Immature natural killer cell (primary cell): ENCODE measurements around the gene EFCAB10. TPM values are rescaled to one million over a fixed set of nuclear protein-coding genes. Genes with fewer than 3 reads are reported as not detected.

ENCODE experiments used
- DNase-seq, 3 donors: peaks; one replicate each; pipeline ENCODE4 v3.0.0; 2022; ENCODE audit warnings: mixed read lengths in 1 of 3
- H3K27ac Mint-ChIP-seq, 6 donors: one replicate each; pipeline ENCODE4 v1.8.0; 2020; ENCODE audit warnings: mixed read lengths in 6 of 6, mild to moderate bottlenecking in 5 of 6, inconsistent platforms in 4 of 6, moderate library complexity in 3 of 6
- H3K27me3 Mint-ChIP-seq, 3 donors: one replicate each; pipeline ENCODE4 v1.8.0; 2020 to 2021; ENCODE audit warnings: low read depth in 3 of 3, mild to moderate bottlenecking in 3 of 3, mixed read lengths in 3 of 3, moderate library complexity in 3 of 3, inconsistent platforms in 1 of 3
- H3K36me3 Mint-ChIP-seq, 3 donors: one replicate each; pipeline ENCODE4 v1.8.0; 2020; ENCODE audit warnings: mixed read lengths in 3 of 3, inconsistent platforms in 2 of 3, mild to moderate bottlenecking in 2 of 3
- H3K4me1 Mint-ChIP-seq, 2 donors: one replicate each; pipeline ENCODE4 v1.8.0; 2020; ENCODE audit warnings: inconsistent platforms in 2 of 2, mild to moderate bottlenecking in 2 of 2, mixed read lengths in 2 of 2, moderate library complexity in 1 of 2
- H3K4me3 Mint-ChIP-seq, 5 donors: one replicate each; pipeline ENCODE4 v1.8.0; 2020; ENCODE audit warnings: mild to moderate bottlenecking in 5 of 5, mixed read lengths in 5 of 5, inconsistent platforms in 3 of 5, moderate library complexity in 3 of 5
- H3K9me3 Mint-ChIP-seq, 6 donors: one replicate each; pipeline ENCODE4 v1.8.0; 2020; ENCODE audit warnings: mild to moderate bottlenecking in 6 of 6, mixed read lengths in 6 of 6, inconsistent platforms in 4 of 6, moderate library complexity in 3 of 6
- polyA plus RNA-seq, 3 donors: library from polyadenylated mRNA; unstranded; fragments of 300-500 nt; fragmentation: Illumina TruSeq; gene quantifications; one replicate each; pipeline ENCODE4 v1.2.3, GENCODE V29; 2021

EFCAB10 gene
- polyA plus RNA-seq, 3 donors from 2014 or later = not detected

GRCh38 chr7:105587909-105588635, 6.8 kb upstream of the EFCAB10 start:
- DNase-seq = no peak
- no peak overlapping the region for H3K27ac Mint-ChIP-seq
- peaks cover 0 to 5% (median 0%) of the 10 kb centered on the region in 3 donors for H3K36me3 Mint-ChIP-seq
- H3K4me3 Mint-ChIP-seq = no peak overlapping the region
- H3K27me3 Mint-ChIP-seq = peaks cover 3 to 6% (median 5%) of the 10 kb centered on the region in 3 donors
- H3K4me1 Mint-ChIP-seq = no peaks in the 10 kb centered on the region
- peaks cover 2 to 10% (median 5%) of the 10 kb centered on the region in 6 donors for H3K9me3 Mint-ChIP-seq

- DNase-seq = no peak
- H3K36me3 Mint-ChIP-seq = peaks cover 0 to 5% (median 4%) of the 10 kb centered on the region in 3 donors
- no peak overlapping the region for H3K27ac Mint-ChIP-seq
- H3K9me3 Mint-ChIP-seq = peaks cover 2 to 10% (median 6%) of the 10 kb centered on the region in 6 donors
- H3K4me3 Mint-ChIP-seq = no peak overlapping the region
- peaks cover 2 to 8% (median 6%) of the 10 kb centered on the region in 3 donors for H3K27me3 Mint-ChIP-seq
- H3K4me1 Mint-ChIP-seq = peaks cover 5 to 15% of the 10 kb centered on the region in 2 donors
Observed at GRCh38 chr7:105585850-105586500, 4.7 kb upstream of the EFCAB10 start.

DNA sequence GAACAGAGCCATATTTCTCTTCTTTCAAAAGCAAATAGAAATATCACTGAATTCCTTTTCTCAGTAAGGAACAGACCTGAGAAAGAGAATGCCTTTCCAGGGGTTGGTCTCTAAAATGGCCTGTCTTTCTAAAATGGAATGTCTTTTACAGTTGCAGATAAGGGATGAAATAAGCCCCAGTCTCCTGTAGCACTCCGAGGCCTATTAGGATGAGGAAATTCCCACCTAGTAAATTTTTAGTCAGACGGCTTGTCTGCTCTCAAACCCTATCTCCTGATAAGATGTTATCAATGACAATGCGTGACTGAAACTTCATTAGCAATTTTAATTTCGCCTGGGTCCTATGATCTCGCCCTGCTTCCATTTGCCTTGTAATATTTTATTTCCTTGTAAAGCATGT, 2.9 kb upstream of the EFCAB10 start:
- Mint-ChIP-seq H3K27ac (no peak overlapping the region), H3K4me1 (peaks cover 5 to 21% of the 10 kb centered on the region in 2 donors), H3K36me3 (peaks cover 0 to 5% (median 4%) of the 10 kb centered on the region in 3 donors), H3K4me3 (no peak overlapping the region), H3K9me3 (peaks cover 2 to 10% (median 6%) of the 10 kb centered on the region in 6 donors), H3K27me3 (peaks cover 2 to 10% (median 6%) of the 10 kb centered on the region in 3 donors)
- no peak for DNase-seq

DNA sequence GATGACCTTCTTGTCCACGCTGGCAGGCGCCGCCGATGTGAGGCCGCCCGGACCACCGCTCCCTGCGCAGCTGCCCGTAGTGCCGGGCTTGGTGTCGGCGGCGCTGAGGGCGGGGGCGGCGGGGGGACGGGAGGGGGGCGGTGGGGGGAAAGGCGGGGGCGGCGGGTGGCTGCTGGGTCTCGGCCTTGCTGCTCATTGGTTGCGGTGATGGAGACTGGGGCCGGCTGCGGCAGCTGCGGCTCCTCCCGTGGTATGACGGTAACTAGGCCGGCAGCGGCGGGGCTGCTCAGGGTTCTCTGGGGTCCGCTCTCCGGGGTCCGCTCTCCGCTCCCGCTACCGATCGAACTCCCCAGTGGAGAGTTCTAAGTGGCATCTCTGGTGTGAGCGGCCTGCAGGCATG, 1.8 kb upstream of the EFCAB10 start:
- peaks cover 2 to 10% (median 6%) of the 10 kb centered on the region in 6 donors for H3K9me3 Mint-ChIP-seq
- H3K4me3 Mint-ChIP-seq = no peak overlapping the region

GRCh38 chr7:105580022-105580740, 1.1 kb downstream of the EFCAB10 start:
- Mint-ChIP-seq H3K4me3 (no peak overlapping the region), H3K27ac (no peak overlapping the region), H3K27me3 (peaks cover 6 to 13% (median 7%) of the 10 kb centered on the region in 3 donors), H3K9me3 (peaks cover 2 to 10% (median 6%) of the 10 kb centered on the region in 6 donors), H3K4me1 (peaks cover 5 to 21% of the 10 kb centered on the region in 2 donors), H3K36me3 (peaks cover 0 to 5% (median 4%) of the 10 kb centered on the region in 3 donors)
- no peak for DNase-seq

More for the DNA sequence above, 1.8 kb upstream of the EFCAB10 start:
- DNase-seq = no peak
- Mint-ChIP-seq H3K27me3 (peaks cover 2 to 10% (median 4%) of the 10 kb centered on the region in 3 donors), H3K4me1 (peaks cover 5 to 21% of the 10 kb centered on the region in 2 donors), H3K36me3 (peaks cover 0 to 5% (median 4%) of the 10 kb centered on the region in 3 donors), H3K27ac (peak overlapping the region in 1 of 6 donors; percentile 14)

- H3K9me3 Mint-ChIP-seq = peaks cover 0 to 3% (median 0%) of the 10 kb centered on the region in 6 donors
- H3K36me3 Mint-ChIP-seq = peaks cover 0 to 4% (median 0%) of the 10 kb centered on the region in 3 donors
- DNase-seq = no peak
- no peak overlapping the region for H3K27ac Mint-ChIP-seq
- peaks cover 5 to 21% of the 10 kb centered on the region in 2 donors for H3K4me1 Mint-ChIP-seq
- H3K27me3 Mint-ChIP-seq = peaks cover 4 to 8% (median 7%) of the 10 kb centered on the region in 3 donors
- no peak overlapping the region for H3K4me3 Mint-ChIP-seq
Observed at GRCh38 chr7:105578496-105578895, 2.8 kb downstream of the EFCAB10 start.

DNA sequence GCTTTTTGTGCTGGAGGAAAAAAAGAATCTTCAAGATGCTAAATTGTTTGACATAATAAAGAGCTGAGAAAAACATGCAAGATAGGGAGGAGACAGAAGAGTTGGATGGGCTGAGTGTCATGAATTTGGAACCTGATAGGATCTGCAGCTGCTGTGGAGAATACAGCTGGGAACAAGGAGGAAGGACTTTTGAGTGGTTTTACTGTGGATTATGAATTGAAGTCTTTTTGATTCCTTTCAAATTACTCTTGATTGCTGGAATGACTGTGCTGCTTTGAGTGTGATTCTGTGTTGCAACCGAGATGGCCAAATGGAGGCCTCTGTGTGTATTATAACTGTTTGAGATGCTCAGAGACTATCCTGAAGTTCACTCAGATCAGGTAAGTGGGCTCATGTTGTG, 4.0 kb downstream of the EFCAB10 start:
- H3K36me3 Mint-ChIP-seq = peaks cover 0 to under 1% (median 0%) of the 10 kb centered on the region in 3 donors
- H3K9me3 Mint-ChIP-seq = no peaks in the 10 kb centered on the region
- peaks cover 5 to 15% of the 10 kb centered on the region in 2 donors for H3K4me1 Mint-ChIP-seq
- no peak overlapping the region for H3K27ac Mint-ChIP-seq
- H3K27me3 Mint-ChIP-seq = peaks cover 2 to 8% (median 7%) of the 10 kb centered on the region in 3 donors
- H3K4me3 Mint-ChIP-seq = no peak overlapping the region
- no peak for DNase-seq

DNA sequence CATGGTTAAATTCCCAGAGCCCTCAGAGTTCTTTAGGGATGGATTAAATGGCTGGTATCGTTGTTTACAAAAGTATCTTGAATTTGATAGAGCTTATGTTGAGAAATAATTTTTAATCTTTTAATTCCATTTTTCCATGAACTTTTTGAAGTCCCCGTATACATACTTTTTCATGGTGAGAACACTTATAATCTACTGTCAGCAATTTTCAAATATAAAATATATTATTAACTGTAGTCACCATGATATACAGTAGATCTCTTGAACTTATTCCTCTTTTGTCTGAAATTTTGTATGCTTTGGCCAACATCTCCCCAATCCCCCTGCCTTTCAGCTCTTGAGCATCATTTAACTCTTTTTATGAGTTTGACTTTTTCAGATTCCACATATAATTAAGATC, 9.4 kb downstream of the EFCAB10 start:
- H3K27ac Mint-ChIP-seq = peak overlapping the region in 1 of 6 donors; percentile 10
- no peak overlapping the region for H3K4me3 Mint-ChIP-seq
- H3K36me3 Mint-ChIP-seq = peaks cover 3 to 13% (median 5%) of the 10 kb centered on the region in 3 donors
- no peaks in the 10 kb centered on the region for H3K27me3 Mint-ChIP-seq
- H3K9me3 Mint-ChIP-seq = no peaks in the 10 kb centered on the region
- no peaks in the 10 kb centered on the region for H3K4me1 Mint-ChIP-seq
- no peak for DNase-seq

DNA sequence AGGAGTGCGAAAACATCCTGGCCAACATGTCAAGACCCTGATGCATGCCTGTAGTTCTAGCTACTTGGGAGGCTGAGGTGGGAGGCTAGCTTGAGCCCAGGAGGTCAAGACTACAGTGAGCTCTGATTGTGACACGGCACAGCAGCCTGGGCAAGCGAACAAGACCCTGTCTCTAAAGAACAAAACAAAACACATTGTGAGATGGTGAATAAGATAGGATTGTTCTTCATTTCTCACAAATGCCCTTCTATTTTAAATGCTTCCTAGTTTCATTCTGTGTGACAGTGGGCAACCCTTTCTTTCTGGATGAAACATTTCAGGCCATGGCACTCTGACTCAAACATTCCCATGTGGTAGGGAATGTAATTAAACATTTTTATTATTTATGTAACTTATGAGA, 13.5 kb downstream of the EFCAB10 start:
- H3K9me3 Mint-ChIP-seq = no peaks in the 10 kb centered on the region
- H3K4me3 Mint-ChIP-seq = no peak overlapping the region
- no peak overlapping the region for H3K27ac Mint-ChIP-seq
- no peaks in the 10 kb centered on the region for H3K4me1 Mint-ChIP-seq
- H3K36me3 Mint-ChIP-seq = peaks cover 12 to 33% (median 17%) of the 10 kb centered on the region in 3 donors
- no peaks in the 10 kb centered on the region for H3K27me3 Mint-ChIP-seq
- DNase-seq = no peak

GRCh38 chr7:105567024-105567423, 14.3 kb downstream of the EFCAB10 start:
- Mint-ChIP-seq H3K9me3 (no peaks in the 10 kb centered on the region), H3K27me3 (no peaks in the 10 kb centered on the region), H3K4me1 (no peaks in the 10 kb centered on the region), H3K27ac (no peak overlapping the region), H3K36me3 (peaks cover 12 to 38% (median 17%) of the 10 kb centered on the region in 3 donors), H3K4me3 (no peak overlapping the region)
- no peak for DNase-seq

DNA sequence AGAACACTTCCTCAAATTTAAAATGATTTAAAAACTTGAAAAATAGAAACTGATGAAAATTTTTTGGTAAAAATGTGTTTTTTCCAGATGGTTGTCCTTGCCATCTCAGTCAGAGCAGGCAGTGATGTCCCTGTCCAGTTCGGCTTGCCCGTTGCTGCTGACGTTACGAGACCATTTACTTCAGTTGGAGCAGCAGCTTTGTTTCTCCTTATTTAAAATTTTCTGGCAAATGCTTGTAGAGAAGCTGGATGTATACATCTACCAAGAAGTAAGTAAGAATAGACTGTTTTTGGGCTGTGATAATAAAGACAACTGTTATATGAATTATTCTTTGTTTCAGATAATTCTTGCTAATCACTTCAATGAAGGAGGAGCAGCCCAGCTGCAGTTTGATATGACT, 16.1 kb downstream of the EFCAB10 start:
- no peak overlapping the region for H3K27ac Mint-ChIP-seq
- no peak for DNase-seq
- no peaks in the 10 kb centered on the region for H3K4me1 Mint-ChIP-seq
- H3K36me3 Mint-ChIP-seq = peaks cover 13 to 42% (median 17%) of the 10 kb centered on the region in 3 donors
- H3K27me3 Mint-ChIP-seq = peaks cover 0 to 2% (median 0%) of the 10 kb centered on the region in 3 donors
- H3K4me3 Mint-ChIP-seq = no peak overlapping the region
- H3K9me3 Mint-ChIP-seq = no peaks in the 10 kb centered on the region

GRCh38 chr7:105559926-105560325, 21.4 kb downstream of the EFCAB10 start:
- no peak for DNase-seq
- Mint-ChIP-seq H3K4me1 (no peaks in the 10 kb centered on the region), H3K27me3 (peaks cover 0 to 2% (median 0%) of the 10 kb centered on the region in 3 donors), H3K36me3 (peaks cover 10 to 35% (median 10%) of the 10 kb centered on the region in 3 donors), H3K9me3 (no peaks in the 10 kb centered on the region), H3K4me3 (no peak overlapping the region), H3K27ac (no peak overlapping the region)

DNA sequence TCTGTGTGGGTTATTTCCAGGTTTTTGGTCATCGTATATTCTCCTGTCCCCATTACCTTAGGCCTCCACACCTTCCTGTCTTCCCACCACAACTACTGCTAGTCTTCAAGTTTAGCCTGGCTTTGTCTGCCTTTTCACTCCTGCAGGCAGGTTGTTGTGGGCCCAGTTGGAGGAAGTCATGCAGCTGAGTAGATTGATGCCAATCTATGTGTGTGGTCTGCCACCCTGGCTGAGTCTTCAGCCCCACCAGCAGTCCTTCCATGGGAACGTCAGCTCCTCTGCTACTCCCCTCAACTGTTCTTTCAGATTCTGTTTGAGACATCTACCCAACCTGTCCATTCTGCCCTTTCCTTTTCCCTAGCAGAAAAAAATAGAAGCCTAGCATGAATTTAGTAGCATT, 43.0 kb downstream of the EFCAB10 start:
- peak overlapping the region in 1 of 6 donors; percentile 43 for H3K27ac Mint-ChIP-seq
- DNase-seq = no peak
- no peak overlapping the region for H3K4me3 Mint-ChIP-seq
- peaks cover 15 to 25% (median 21%) of the 10 kb centered on the region in 3 donors for H3K36me3 Mint-ChIP-seq
- peaks cover 8 to 31% of the 10 kb centered on the region in 2 donors for H3K4me1 Mint-ChIP-seq
- H3K27me3 Mint-ChIP-seq = no peaks in the 10 kb centered on the region
- H3K9me3 Mint-ChIP-seq = no peaks in the 10 kb centered on the region
